Measurements from ENCODE around the gene TRABD2B. TPM values are rescaled to one million over a fixed set of nuclear protein-coding genes. Genes with fewer than 3 reads are reported as not detected.

The TRABD2B gene
- total and polyA plus RNA-seq, 4 donors, result 0.28 to 2.6 (median 1.3) TPM

- TF ChIP-seq, protein P1, sequence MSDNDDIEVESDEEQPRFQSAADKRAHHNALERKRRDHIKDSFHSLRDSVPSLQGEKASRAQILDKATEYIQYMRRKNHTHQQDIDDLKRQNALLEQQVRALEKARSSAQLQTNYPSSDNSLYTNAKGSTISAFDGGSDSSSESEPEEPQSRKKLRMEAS (IDR thresholded peaks at IDR 0.05), result no peak
- TF ChIP-seq YY1 (IDR thresholded peaks at IDR 0.05) (no peak), HNF4A (conservative IDR thresholded peaks at IDR 0.05) (no peak), HNF4G (IDR thresholded peaks at IDR 0.05) (no peak)
- TF ChIP-seq, protein P2, sequence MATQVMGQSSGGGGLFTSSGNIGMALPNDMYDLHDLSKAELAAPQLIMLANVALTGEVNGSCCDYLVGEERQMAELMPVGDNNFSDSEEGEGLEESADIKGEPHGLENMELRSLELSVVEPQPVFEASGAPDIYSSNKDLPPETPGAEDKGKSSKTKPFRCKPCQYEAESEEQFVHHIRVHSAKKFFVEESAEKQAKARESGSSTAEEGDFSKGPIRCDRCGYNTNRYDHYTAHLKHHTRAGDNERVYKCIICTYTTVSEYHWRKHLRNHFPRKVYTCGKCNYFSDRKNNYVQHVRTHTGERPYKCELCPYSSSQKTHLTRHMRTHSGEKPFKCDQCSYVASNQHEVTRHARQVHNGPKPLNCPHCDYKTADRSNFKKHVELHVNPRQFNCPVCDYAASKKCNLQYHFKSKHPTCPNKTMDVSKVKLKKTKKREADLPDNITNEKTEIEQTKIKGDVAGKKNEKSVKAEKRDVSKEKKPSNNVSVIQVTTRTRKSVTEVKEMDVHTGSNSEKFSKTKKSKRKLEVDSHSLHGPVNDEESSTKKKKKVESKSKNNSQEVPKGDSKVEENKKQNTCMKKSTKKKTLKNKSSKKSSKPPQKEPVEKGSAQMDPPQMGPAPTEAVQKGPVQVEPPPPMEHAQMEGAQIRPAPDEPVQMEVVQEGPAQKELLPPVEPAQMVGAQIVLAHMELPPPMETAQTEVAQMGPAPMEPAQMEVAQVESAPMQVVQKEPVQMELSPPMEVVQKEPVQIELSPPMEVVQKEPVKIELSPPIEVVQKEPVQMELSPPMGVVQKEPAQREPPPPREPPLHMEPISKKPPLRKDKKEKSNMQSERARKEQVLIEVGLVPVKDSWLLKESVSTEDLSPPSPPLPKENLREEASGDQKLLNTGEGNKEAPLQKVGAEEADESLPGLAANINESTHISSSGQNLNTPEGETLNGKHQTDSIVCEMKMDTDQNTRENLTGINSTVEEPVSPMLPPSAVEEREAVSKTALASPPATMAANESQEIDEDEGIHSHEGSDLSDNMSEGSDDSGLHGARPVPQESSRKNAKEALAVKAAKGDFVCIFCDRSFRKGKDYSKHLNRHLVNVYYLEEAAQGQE (IDR thresholded peaks at IDR 0.05), result no peak
Observed at GRCh38 chr1:47985018-47985417, 12.2 kb downstream of the TRABD2B start (continued).

DNA sequence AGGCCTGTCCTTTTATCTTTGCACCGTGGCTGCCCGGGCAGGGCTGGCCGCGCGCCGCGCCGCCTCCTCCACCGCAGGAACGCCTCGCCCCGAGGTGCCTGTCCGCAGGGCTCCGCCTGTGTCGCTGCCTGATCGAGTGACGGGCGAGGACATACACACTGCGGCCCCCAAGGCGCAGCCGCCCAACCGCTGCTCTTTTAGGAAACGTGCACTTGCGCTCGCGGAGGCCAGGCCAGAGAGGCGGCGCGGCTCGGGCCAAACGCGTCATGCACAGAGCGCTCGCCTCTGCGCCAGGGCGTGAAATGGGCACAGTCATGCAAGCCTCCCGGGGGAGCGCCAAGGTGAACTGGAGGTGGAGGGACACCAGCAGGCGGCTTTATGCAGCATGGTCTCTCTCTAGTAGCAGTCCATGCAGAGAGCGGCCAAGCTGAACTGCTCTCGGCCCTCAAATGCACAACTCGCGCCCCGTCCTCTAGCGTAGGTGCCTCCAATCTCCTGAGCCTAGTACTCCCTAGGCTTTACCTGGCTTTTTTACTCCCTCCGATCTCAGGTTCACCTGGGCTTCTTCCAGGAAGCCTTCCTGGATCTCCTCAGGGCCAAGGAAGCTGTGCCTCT is 12.9 kb downstream of the TRABD2B start:
- 67% methylated on average over 46 of the region's 46 CpGs for WGBS
- DNase-seq (ENCODE audit: low spot score), result no peak
- no peak overlapping the region for H3K27ac ChIP-seq (ENCODE audit: low read depth in 1 of 2, low read length in 2 of 2)

More for the DNA sequence above, 12.9 kb downstream of the TRABD2B start:
- Histone ChIP-seq H3K36me3 (ENCODE audit: control insufficient read depth in 4 of 4, insufficient read depth in 3 of 4, low read depth in 1 of 4, low read length in 3 of 4) (peaks cover 0 to 6% (median 0%) of the 10 kb centered on the region in 4 donors), H3K4me3 (ENCODE audit: low read depth in 1 of 3, low read length in 3 of 3) (peak overlapping the region in 1 of 3 donors; percentile 2), H3K27me3 (ENCODE audit: control insufficient read depth in 4 of 4, insufficient read depth in 4 of 4, low read length in 3 of 4) (no peaks in the 10 kb centered on the region), H3K4me1 (ENCODE audit: control insufficient read depth in 4 of 4, insufficient read depth in 4 of 4, low read length in 3 of 4) (peaks cover 0 to 13% (median 0%) of the 10 kb centered on the region in 4 donors), H3K9me3 (ENCODE audit: control insufficient read depth in 4 of 4, low read length in 3 of 4) (no peaks in the 10 kb centered on the region), H3K9ac (ENCODE audit: low read depth in 1 of 2, low read length in 2 of 2) (no peak overlapping the region)
- no peak for TF ChIP-seq JUND (IDR thresholded peaks at IDR 0.05)
- TF ChIP-seq RXRA (IDR thresholded peaks at IDR 0.05), result no peak
- TF ChIP-seq, protein P2 (IDR thresholded peaks at IDR 0.05), result no peak
- no peak for TF ChIP-seq ATF3 (IDR thresholded peaks at IDR 0.05)
- no peak for TF ChIP-seq HNF4A (conservative IDR thresholded peaks at IDR 0.05)
- no peak for TF ChIP-seq TAF1 (conservative IDR thresholded peaks at IDR 0.05)
- TF ChIP-seq EGR1 (IDR thresholded peaks at IDR 0.05; ENCODE audit: low read depth in 2 of 2), result no peak
- TF ChIP-seq RAD21 (IDR thresholded peaks at IDR 0.05), result no peak
- no peak for TF ChIP-seq SP1 (IDR thresholded peaks at IDR 0.05)
- TF ChIP-seq, protein P3, sequence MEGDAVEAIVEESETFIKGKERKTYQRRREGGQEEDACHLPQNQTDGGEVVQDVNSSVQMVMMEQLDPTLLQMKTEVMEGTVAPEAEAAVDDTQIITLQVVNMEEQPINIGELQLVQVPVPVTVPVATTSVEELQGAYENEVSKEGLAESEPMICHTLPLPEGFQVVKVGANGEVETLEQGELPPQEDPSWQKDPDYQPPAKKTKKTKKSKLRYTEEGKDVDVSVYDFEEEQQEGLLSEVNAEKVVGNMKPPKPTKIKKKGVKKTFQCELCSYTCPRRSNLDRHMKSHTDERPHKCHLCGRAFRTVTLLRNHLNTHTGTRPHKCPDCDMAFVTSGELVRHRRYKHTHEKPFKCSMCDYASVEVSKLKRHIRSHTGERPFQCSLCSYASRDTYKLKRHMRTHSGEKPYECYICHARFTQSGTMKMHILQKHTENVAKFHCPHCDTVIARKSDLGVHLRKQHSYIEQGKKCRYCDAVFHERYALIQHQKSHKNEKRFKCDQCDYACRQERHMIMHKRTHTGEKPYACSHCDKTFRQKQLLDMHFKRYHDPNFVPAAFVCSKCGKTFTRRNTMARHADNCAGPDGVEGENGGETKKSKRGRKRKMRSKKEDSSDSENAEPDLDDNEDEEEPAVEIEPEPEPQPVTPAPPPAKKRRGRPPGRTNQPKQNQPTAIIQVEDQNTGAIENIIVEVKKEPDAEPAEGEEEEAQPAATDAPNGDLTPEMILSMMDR (IDR thresholded peaks at IDR 0.05; ENCODE audit: low read depth, low read length, missing input control), result no peak
- TF ChIP-seq, protein P1 (IDR thresholded peaks at IDR 0.05), result no peak
- TF ChIP-seq YY1 (IDR thresholded peaks at IDR 0.05), result no peak
- no peak for TF ChIP-seq FOXA1 (IDR thresholded peaks at IDR 0.05)
